LNCaP clone FGC (cell line): ENCODE measurements around the gene KCND3.

Experiments used
- DNase-seq: peaks from one replicate; pipeline ENCODE4 v3.0.0-alpha.2; 2011; ENCODE audit warnings: low read depth
- H3K4me3 ChIP-seq: 2 replicates; pipeline ENCODE4 v1.5.1; 2011; ENCODE audit warnings: mild to moderate bottlenecking, low read depth, low read length, control low read depth
- CTCF ChIP-seq: IDR thresholded peaks from 2 replicates; pipeline ENCODE4 v1.5.1; 2012; ENCODE audit warnings: mild to moderate bottlenecking; ENCODE audit not compliant: control insufficient read depth, insufficient read depth; ENCODE audit errors: extremely low read depth

The KCND3 gene

DNA sequence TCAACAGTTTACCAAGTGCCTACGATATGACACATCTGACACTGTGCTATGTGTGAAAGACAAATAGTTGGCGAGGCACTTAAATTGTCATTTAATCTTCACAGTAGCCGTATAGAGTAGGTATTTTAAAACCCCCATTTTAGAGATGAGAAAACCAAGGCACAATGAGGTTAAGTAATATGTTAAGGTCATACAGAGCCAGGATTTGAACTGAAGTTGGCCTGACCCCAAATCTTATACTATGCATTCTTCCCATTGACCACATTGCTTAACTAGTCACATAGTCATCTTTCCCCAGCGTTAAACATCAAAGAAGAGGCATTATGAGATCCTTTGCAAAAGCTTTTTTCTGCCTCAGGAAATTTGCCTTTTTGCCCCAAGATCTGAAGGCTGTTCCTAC is 254.1 kb downstream of the KCND3 start:
- no peak overlapping the region for H3K4me3 ChIP-seq
- no peak for TF ChIP-seq CTCF
- DNase-seq: no peak

GRCh38 chr1:111734856-111735255 is 254.6 kb downstream of the KCND3 start:
- no peak for DNase-seq
- TF ChIP-seq CTCF: no peak
- H3K4me3 ChIP-seq: no peak overlapping the region

DNA sequence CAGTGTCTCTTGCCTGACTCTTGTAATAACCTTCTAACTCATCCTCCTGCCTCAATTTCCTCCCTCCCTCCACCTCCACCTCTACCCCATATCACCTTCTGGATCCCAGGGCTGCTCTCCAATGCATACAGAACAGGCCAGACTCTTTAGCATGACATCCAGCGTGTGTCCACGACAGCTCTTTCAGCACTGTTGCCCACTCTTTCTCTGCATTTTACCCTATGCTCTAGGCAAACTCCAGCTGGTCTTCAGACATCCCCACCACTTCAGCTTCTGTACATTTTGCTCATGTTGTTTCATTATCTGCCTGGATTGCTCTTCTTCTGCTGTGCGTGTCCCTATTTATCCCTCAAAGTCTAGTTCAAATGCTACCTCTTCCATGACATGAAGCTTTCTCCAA is 255.0 kb downstream of the KCND3 start:
- H3K4me3 ChIP-seq: no peak overlapping the region
- no peak for DNase-seq
- no peak for TF ChIP-seq CTCF

DNA sequence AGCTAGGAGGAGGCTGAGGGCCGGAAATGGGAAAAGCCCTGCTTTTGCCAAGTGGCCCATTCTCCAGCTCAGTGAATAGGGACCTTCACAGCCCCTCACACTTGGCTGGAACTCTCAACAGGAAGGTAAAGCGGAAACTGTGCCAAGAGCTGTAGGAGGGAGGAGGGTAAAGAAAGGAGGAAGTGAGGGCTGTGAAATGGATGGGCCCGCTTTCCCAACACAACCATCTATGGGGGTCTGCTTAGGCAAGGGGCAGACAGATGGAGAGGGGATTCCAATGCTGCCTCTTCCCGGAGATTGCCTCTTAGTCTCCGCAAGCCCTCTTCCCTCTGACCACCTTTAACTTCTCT is 255.5 kb downstream of the KCND3 start:
- DNase-seq: no peak
- H3K4me3 ChIP-seq: no peak overlapping the region
- TF ChIP-seq CTCF: no peak

GRCh38 chr1:111733183-111733991 is 256.1 kb downstream of the KCND3 start:
- no peak for TF ChIP-seq CTCF
- H3K4me3 ChIP-seq: no peak overlapping the region
- no peak for DNase-seq

DNA sequence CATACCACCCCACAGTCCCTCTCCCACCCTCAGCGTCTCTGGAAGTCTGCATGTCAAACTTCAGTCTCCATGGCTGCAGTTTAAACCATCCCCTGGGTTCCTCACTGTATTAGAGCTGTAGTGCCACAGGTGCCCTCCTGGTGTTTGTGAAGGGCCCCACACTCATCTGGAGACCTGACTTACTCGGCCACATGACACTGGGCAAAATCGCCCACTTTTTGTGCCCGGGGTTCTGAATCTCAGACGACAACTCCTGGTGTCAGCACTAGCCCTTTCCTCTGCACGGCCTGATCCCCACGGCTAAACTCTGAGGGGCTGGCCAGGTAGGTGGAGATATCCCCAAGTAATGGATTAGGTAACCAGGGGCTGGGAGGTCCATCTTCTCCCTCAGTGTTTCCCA is 256.8 kb downstream of the KCND3 start:
- H3K4me3 ChIP-seq: no peak overlapping the region
- TF ChIP-seq CTCF: no peak
- DNase-seq: no peak

DNA sequence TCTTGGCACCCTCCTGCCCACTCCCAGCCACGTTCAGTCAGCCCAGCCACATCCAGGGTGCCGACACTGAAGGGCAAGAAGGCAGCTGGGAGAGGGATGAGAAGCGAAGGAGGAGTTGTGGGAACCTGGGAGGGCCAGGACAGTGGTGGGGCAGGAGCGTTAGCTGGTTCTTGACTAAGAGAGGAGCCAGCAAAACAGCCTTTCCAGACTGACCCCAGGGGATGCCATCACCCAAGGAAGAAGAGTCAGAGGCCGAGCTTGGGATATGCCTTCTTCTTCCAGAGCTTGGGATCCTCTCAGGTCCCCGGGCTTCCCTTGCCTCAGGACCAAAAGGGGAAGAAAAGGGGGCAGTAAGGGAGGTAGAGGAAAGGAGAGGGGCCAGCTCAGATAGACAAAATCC is 257.5 kb downstream of the KCND3 start:
- TF ChIP-seq CTCF: no peak
- DNase-seq: no peak

More for the DNA sequence above, 257.5 kb downstream of the KCND3 start:
- H3K4me3 ChIP-seq: no peak overlapping the region
